ENCODE measurements around the gene CCDC177.

DNA sequence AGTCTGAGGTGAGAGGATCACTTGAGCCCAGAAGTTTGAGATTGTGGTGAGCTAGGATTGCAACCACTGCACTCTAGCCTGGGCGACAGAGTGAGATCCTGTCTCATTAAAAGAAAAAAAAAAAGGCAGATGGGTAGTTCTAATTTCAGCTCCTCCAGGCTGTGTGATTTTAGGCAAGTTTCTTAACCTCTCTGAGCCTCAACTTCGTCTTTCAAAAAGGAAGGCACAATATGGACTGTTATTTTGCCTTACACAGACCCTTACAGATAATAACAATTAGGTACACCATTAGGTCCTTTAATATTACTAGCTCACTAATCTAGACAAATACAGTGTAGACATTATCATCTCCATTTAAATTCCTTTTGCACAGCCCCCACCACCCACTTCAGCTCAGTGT, 4.8 kb upstream of the CCDC177 start:
- TF ChIP-seq CTCF (IDR thresholded peaks at IDR 0.05) (no peak), MAX (IDR thresholded peaks at IDR 0.05) (no peak)
